HCT116 (cell line): ENCODE data around the gene ZSCAN1. TPM values are rescaled to one million over a fixed set of nuclear protein-coding genes. Genes with fewer than 3 reads are reported as not detected.

ENCODE experiments used
- ATAC-seq: fragments of 200-7000 bp; cut with Tn5 transposase; 2 replicates; pipeline ENCODE4 v1.9.1; 2020; ENCODE audit warnings: mild to moderate bottlenecking, moderate library complexity
- BruUV-seq: library from RNA; stranded (reverse); fragments of 400-500 nt; replicated peaks from 2 replicates; lab custom pipeline; 2021; lab: Mats Ljungman, UMichigan
- CTCF ChIA-PET: fragments of 300-600 bp; sonication (Branson Sonifier 250); formaldehyde crosslinking; loops from one replicate; lab custom pipeline; 2021; ENCODE audit warnings: antibody characterized with exemption; lab: Charles Lee
- POLR2A ChIA-PET: fragments of 300-600, 350-600 bp; sonication (Branson Sonifier 250); formaldehyde crosslinking; loops from one replicate; lab custom pipeline; 2021; ENCODE audit warnings: antibody characterized with exemption; lab: Charles Lee
- RAD21 ChIA-PET, 2 experiments: fragments of 300-600 bp; sonication (Branson Sonifier 250); formaldehyde crosslinking; loops; one replicate each; lab custom pipeline; 2023; ENCODE audit warnings: low total read pairs in 2 of 2; ENCODE audit not compliant: uncharacterized antibody in 2 of 2, unreplicated experiment in 2 of 2, low non-redundant PET in 1 of 2; lab: Charles Lee
- DNase-seq: peaks from one replicate; pipeline ENCODE4 v3.0.0-alpha.2; 2010; ENCODE audit warnings: low read depth, low spot score
- H2AFZ ChIP-seq: fragments of 200-600 bp; shearing (Covaris generic), sonication (generic); 2 replicates; pipeline ENCODE4 v1.6.1; 2017; ENCODE audit warnings: low read depth, mixed run types, mixed read lengths, antibody characterized with exemption, low read length; ENCODE audit not compliant: poor library complexity, severe bottlenecking
- H3K27ac ChIP-seq: 2 replicates; pipeline ENCODE4 v1.5.1; 2012; ENCODE audit warnings: low read depth, low read length
- H3K27me3 ChIP-seq: fragments of 200-600 bp; sonication (generic); 2 replicates; pipeline ENCODE4 v1.6.1; 2016; ENCODE audit warnings: mixed run types, low read length, mixed read lengths; ENCODE audit not compliant: insufficient read depth
- H3K36me3 ChIP-seq, 2 experiments: fragments of 200-500 bp in 1 of 2; fragments of 200-600 bp in 1 of 2; sonication (Bioruptor generic) in 1 of 2; sonication (generic) in 1 of 2; 2 replicates each; pipeline versions ENCODE4 v1.5.1 to v1.6.1; 2014 to 2016; ENCODE audit warnings: low read length in 2 of 2, inconsistent platforms in 1 of 2, mixed read lengths in 1 of 2, mixed run types in 1 of 2; ENCODE audit not compliant: insufficient read depth in 2 of 2, control insufficient read depth in 1 of 2
- H3K4me1 ChIP-seq, 2 experiments: fragments of 200-600 bp in 1 of 2; sonication (generic) in 1 of 2; 2 replicates each; pipeline versions ENCODE4 v1.5.1 to v1.6.1; 2012 to 2017; ENCODE audit warnings: low read length in 2 of 2, inconsistent platforms in 1 of 2, mild to moderate bottlenecking in 1 of 2, mixed read lengths in 1 of 2, mixed run types in 1 of 2, moderate library complexity in 1 of 2; ENCODE audit not compliant: insufficient read depth in 2 of 2, control insufficient read depth in 1 of 2
- H3K4me2 ChIP-seq: fragments of 200-600 bp; sonication (generic); 2 replicates; pipeline ENCODE4 v1.6.1; 2017; ENCODE audit warnings: mixed run types, low read length, mixed read lengths
- H3K4me3 ChIP-seq, 2 experiments: fragments of 200-600 bp in 1 of 2; sonication (generic) in 1 of 2; replicated peaks in 1 of 2; 2 replicates each; pipeline ENCODE4 v1.5.1; 2011 to 2016; ENCODE audit warnings: low read length in 2 of 2, control low read depth in 1 of 2, low read depth in 1 of 2, mild to moderate bottlenecking in 1 of 2, mixed read lengths in 1 of 2, mixed run types in 1 of 2
- H3K79me2 ChIP-seq: fragments of 200-600 bp; sonication (generic); 2 replicates; pipeline ENCODE4 v1.6.1; 2017; ENCODE audit warnings: mild to moderate bottlenecking, mixed run types, low read length, moderate library complexity, mixed read lengths; ENCODE audit not compliant: insufficient read depth
- H3K9ac ChIP-seq: fragments of 200-600 bp; sonication (generic); 2 replicates; pipeline ENCODE4 v1.6.1; 2016; ENCODE audit warnings: low read length, mixed read lengths
- H3K9me2 ChIP-seq: fragments of 200-600 bp; sonication (generic), shearing (Covaris generic); 2 replicates; pipeline ENCODE4 v1.6.1; 2017; ENCODE audit warnings: mixed run types, mild to moderate bottlenecking, moderate library complexity; ENCODE audit not compliant: insufficient read depth
- H3K9me3 ChIP-seq, 2 experiments: fragments of 200-500 bp in 1 of 2; fragments of 200-600 bp in 1 of 2; sonication (Bioruptor generic) in 1 of 2; sonication (generic) in 1 of 2; 2 replicates each; pipeline ENCODE4 v1.6.1; 2014 to 2017; ENCODE audit warnings: low read length in 2 of 2, mixed read lengths in 2 of 2, inconsistent platforms in 1 of 2, low read depth in 1 of 2, mild to moderate bottlenecking in 1 of 2, mixed run types in 1 of 2, moderate library complexity in 1 of 2; ENCODE audit not compliant: control insufficient read depth in 1 of 2, insufficient read depth in 1 of 2
- H4K20me1 ChIP-seq: fragments of 200-600 bp; sonication (generic), shearing (Covaris generic); 2 replicates; pipeline ENCODE4 v1.6.1; 2017; ENCODE audit warnings: mixed run types, mild to moderate bottlenecking, moderate library complexity; ENCODE audit not compliant: insufficient read depth
- CBX3 ChIP-seq: IDR thresholded peaks from 2 replicates; pipeline ENCODE4 v1.6.1; 2012; ENCODE audit warnings: low read depth
- ELF1 ChIP-seq: IDR thresholded peaks from 2 replicates; pipeline ENCODE4 v1.6.1; 2012; ENCODE audit warnings: low read depth, borderline replicate concordance
- EZH2 ChIP-seq: fragments of 200-600 bp; sonication (generic); IDR thresholded peaks from 2 replicates; pipeline ENCODE4 v1.6.1; 2017; ENCODE audit warnings: antibody characterized with exemption, mixed run types
- MAX ChIP-seq: IDR thresholded peaks from 2 replicates; pipeline ENCODE4 v1.6.1; 2012
- ZBTB33 ChIP-seq: IDR thresholded peaks from 2 replicates; pipeline ENCODE4 v1.6.1; 2011; ENCODE audit warnings: mild to moderate bottlenecking, low read length, moderate library complexity; ENCODE audit not compliant: insufficient replicate concordance; ENCODE audit errors: extremely low read depth
- ZNF274 ChIP-seq: fragments of 200-500 bp; sonication (Bioruptor generic); IDR thresholded peaks from 2 replicates; pipeline ENCODE4 v1.6.1; 2014; ENCODE audit warnings: mild to moderate bottlenecking, low read depth, low read length, inconsistent platforms
- intact Hi-C: fragments of 100-400 bp; cut with micrococcal nuclease; formaldehyde crosslinking; loops from 2 replicates; pipeline ENCODE4 v1.10.0; 2022
- total RNA-seq: library from RNA; stranded (reverse); gene quantifications from one replicate; pipeline ENCODE4 v1.2.1, GENCODE V29; 2021; ENCODE audit not compliant: unreplicated experiment

ZSCAN1 gene
- total RNA-seq, 1 experiment from 2014 or later, result not detected

DNA sequence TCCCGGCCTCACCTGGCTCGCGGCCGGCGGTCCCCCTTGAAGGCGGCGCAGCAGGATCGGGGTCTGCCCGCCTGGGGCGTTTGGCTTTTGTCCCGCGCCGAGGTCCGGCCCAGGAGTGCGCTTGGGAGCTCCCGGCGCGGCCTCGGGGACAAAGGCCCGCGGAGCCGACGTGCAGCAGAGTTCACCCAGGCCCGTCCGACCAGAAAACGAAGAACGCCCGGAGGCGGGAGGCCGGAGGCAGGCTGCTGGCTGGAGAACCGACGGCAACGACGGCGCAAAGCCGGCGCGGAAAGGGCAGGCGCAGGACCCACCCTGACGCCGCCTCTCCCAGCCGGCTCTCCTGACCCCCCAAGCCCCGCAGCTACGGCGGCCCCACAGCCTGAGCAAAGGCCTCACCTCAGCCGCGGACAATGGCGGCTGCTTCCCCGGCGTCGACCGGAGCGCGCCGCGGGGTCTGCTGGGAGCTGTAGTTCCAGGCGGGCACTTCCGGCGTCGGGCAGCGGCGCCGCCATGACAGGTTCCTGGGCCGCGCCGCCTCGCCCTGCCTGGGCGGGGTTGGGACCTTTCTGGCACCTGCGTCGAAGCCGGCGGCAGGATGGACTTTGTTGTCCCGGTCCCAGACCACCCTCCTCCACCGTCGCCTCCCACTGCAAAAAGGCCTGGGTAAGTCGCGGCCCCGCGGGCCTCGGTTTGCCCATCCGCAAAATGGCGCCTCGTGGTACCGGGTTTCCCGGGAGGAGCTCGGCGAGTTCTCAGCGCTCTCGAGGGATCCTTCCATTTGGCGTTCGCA, 31.2 kb upstream of the ZSCAN1 start, which contains the start of gene ZNF606:
Gene ZNF606 (minus strand): TSS at position 437 of the 790 bp plus-strand sequence. CDS start 1,501 bp downstream, outside the sequence.
- ChIA-PET RAD21 (no interaction called here), CTCF (no interaction called here), POLR2A (no interaction called here)
- Histone ChIP-seq H4K20me1 (no peaks in the 10 kb centered on the region), H3K4me1 (no peaks in the 10 kb centered on the region), H3K4me3 (no peak within 1 kb of the TSS), H3K36me3 (no peaks in the 10 kb centered on the region), H3K9me3 (peaks cover 0 to 16% of the 10 kb centered on the region in 2 experiments; a peak in 2 of 4 replicates), H3K27me3 (no peaks in the 10 kb centered on the region), H3K27ac (no peak within 1 kb of the TSS), H2AFZ (no peak within 1 kb of the TSS), H3K79me2 (no peaks in the 10 kb centered on the region), H3K9me2 (no peaks in the 10 kb centered on the region), H3K4me2 (no peak within 1 kb of the TSS), H3K9ac (no peak within 1 kb of the TSS)
- intact Hi-C loops, result no loop called here
- ATAC-seq (no peak), DNase-seq (no peak)
- no TSS peak for BruUV-seq
- TF ChIP-seq ZNF274 (no peak), EZH2 (no peak), CBX3 (no peak), ELF1 (no peak), MAX (no peak), ZBTB33 (no peak)
